ENCODE measurements around the gene POLR1G.

The POLR1G gene, protein sequence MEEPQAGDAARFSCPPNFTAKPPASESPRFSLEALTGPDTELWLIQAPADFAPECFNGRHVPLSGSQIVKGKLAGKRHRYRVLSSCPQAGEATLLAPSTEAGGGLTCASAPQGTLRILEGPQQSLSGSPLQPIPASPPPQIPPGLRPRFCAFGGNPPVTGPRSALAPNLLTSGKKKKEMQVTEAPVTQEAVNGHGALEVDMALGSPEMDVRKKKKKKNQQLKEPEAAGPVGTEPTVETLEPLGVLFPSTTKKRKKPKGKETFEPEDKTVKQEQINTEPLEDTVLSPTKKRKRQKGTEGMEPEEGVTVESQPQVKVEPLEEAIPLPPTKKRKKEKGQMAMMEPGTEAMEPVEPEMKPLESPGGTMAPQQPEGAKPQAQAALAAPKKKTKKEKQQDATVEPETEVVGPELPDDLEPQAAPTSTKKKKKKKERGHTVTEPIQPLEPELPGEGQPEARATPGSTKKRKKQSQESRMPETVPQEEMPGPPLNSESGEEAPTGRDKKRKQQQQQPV

DNA sequence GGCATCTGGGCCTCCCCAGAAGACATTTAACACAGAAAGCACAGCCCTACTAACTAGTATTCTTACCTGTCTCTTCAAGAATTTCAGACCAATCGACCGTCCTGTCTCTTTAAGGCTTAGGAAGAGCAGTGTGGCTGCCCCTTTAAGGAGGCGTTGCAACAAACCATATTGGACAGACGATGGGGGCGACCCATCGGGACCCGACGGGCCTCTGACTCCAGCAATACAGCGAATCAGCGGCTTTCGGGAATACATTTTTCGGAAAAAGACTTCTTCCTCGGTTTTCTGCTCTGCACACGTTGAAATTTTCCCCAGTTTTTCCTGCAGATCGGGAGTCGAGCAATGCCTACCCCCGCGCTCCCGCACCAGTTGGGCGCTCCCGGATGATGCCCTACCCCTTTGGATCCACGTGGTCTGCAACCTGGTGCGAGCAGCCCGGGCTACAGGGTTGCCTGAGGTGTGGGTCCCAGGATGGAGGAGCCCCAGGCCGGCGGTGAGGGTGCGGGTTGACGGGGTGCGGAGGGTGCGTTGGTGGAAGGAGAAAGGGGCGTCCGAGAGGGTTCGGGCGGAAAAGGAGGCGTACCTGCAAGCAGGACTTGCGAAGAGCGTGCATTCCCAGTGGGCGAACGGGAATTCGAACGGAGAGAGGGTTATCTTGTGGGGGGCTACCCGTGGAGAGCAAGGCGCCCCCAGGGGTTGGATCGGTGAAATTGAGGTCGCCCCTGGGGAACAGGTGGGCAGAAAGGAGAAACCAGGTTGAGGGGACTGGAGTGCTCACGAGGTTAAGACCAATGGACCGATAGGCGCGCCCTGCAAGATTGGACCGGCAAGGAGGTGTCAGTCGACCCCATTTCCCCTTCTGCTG, at the start of gene POLR1G:
Gene POLR1G, plus strand, starts transcription at position 419 of the 865 bp plus-strand sequence. Its CDS starts 53 bp downstream, at position 472.
- DNase-seq (ENCODE audit: low read depth in 1 of 2, low spot score in 1 of 2): peak; percentile 54 to 66

GRCh38 chr19:45356760-45357444, 49.5 kb upstream of the POLR1G start:
- no peak for DNase-seq (ENCODE audit: low read depth in 1 of 2, low spot score in 1 of 2)

DNA sequence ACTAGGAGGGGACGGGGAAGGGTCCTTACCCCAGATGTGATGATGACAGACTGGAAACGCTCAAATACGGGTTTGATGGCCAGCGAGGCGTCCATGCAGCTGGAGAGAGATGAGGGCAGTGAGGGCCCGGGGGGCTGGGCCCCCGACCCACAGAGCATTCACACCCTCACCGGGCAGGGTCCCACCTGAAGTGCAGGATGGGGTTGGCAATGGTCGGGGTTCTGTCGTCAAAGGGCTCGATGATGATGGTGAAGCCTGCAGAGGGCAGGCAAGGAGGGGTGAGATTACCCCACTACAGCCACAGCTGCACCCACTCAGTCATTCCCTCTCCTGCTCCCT, 49.0 kb upstream of the POLR1G start:
- no peak for DNase-seq (ENCODE audit: low read depth in 1 of 2, low spot score in 1 of 2)

GRCh38 chr19:45358213-45358792, 48.1 kb upstream of the POLR1G start:
- no peak for DNase-seq (ENCODE audit: low read depth in 1 of 2, low spot score in 1 of 2)

GRCh38 chr19:45361608-45362007, 44.8 kb upstream of the POLR1G start:
- no peak for DNase-seq (ENCODE audit: low read depth in 1 of 2, low spot score in 1 of 2)

GRCh38 chr19:45362291-45362690, 44.2 kb upstream of the POLR1G start:
- no peak for DNase-seq (ENCODE audit: low read depth in 1 of 2, low spot score in 1 of 2)

DNA sequence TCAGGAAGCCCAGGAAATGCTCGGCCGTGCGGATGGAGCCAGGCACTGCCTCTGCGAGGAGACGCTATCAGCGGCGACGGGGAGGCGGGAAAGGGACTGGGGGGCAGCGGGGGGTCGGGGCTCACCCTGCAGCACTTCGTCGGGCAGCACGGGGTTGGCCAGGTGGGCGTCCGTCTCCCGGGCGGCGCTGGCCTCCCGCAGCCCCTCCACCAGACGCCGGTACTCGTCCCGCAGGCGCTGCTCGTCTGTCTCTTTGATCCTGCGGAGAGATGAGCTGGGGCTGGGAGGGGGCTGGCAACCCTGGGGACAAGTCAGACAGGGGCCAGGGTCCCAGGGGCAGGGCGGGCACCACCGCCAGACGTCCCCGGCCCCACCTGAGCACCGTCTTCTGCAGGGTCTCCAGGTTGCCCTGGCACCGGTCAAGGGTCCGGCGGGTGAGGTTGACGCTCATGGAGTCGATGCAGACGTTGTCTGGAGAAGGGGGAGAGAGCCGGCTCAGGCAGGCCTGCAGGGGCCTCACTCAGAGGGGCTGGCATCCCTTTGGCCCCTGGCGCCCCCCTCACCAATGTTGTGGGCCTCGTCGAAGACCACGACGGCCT, 42.5 kb upstream of the POLR1G start:
- no peak for DNase-seq (ENCODE audit: low read depth in 1 of 2, low spot score in 1 of 2)

GRCh38 chr19:45364696-45365095, 41.7 kb upstream of the POLR1G start:
- DNase-seq (ENCODE audit: low read depth in 1 of 2, low spot score in 1 of 2): no peak

- no peak for DNase-seq (ENCODE audit: low read depth in 1 of 2, low spot score in 1 of 2)
Measured at GRCh38 chr19:45368127-45368526, 38.3 kb upstream of the POLR1G start.

DNA sequence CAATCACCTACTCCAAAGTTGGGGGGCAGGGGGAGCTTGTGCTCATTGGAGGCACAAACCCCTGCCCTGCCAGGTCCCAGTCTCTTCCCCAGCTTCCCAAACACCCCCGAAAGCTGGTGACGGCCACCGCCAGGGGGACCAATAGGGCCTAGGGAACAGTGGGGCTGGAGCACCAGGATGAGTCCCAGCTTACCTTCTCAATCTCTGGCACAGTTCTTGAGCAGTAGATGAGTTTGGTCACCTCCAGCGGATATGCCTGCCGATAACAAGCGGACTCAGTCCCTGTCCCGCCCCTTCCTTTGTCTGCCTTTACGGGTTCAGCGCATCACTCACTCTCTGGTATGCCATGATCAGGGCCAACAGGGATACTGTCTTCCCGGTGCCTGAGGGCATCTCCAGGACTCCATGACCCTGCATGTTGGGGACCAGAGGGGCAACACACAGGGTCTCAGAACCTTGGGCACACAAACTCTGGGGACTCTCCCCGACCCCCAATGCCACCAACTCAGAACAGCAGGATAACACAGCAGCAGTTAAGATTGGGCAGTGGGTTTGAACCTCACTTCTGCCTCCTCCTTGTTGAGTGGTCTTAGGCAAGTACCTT, 37.6 kb upstream of the POLR1G start:
- DNase-seq (ENCODE audit: low read depth in 1 of 2, low spot score in 1 of 2): no peak

DNA sequence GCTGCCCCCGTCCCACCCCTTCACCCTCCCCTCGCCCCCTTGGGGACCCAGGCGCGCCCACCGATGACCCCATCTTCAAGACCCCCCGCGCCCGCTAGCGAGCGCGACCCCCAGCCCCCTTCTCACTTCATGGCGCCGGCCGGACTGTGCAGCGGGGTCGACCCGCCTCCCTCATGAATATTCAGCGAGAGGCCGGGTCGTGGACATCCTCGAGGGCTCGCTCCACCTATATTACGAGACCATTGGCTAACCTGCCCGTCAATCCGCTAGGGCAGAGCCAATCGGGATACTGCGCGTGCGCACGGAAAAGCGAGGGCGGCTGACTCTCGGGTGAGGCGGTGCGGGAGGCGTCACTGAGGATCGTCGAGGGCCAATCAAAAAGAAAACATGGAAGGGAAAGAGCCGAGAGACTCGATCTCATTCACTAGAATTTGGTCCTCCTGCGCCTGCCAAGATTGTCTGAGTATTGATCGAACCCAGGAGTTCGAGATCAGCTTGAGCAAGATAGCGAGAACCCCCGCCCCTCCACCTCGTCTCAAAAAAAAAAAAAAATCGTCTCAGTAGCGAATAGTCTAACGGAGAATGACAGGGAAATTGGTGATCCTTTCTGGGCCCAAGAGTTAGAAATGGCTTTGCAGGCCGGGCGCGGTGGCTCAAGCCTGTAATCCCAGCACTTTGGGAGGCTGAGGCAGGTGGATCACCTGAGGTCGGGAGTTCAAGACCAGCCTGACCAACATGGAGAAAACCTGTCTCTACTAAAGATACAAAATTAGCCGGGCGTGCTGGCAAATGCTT, 35.8 kb upstream of the POLR1G start, which contains the start of gene ERCC2:
Gene ERCC2, minus strand, starts transcription at position 164 of the 795 bp plus-strand sequence. Its CDS starts 33 bp downstream, at position 131.
- peak; percentile 99 for DNase-seq (ENCODE audit: low read depth in 1 of 2, low spot score in 1 of 2)

GRCh38 chr19:45376045-45376724, 30.3 kb upstream of the POLR1G start:
- DNase-seq (ENCODE audit: low read depth in 1 of 2, low spot score in 1 of 2): no peak

DNA sequence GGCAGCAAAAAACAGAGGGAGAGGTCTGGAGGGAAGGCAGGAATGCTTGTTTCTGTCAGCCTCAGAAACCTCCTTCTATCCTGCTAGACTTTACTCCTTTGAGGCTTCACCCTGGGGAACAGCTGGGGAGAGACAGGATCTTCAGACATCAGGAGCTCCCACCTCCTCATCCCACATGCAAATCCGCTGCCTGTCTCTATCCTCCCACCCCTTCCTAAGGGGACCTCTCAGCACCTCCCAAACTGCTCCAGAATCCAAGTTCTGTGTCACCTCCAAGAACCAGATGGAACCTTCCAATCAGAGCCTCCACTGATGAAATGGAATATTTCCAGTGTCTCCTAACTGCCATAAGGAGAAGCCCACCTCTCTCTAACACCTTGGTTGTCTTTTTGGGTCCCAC, 26.3 kb upstream of the POLR1G start:
- no peak for DNase-seq (ENCODE audit: low read depth in 1 of 2, low spot score in 1 of 2)

GRCh38 chr19:45382426-45382825, 24.0 kb upstream of the POLR1G start:
- no peak for DNase-seq (ENCODE audit: low read depth in 1 of 2, low spot score in 1 of 2)

- DNase-seq (ENCODE audit: low read depth in 1 of 2, low spot score in 1 of 2): no peak
Measured at GRCh38 chr19:45385392-45386221, 20.8 kb upstream of the POLR1G start.

- DNase-seq (ENCODE audit: low read depth in 1 of 2, low spot score in 1 of 2): no peak
Measured at GRCh38 chr19:45391346-45391745, 15.1 kb upstream of the POLR1G start.

- DNase-seq (ENCODE audit: low read depth in 1 of 2, low spot score in 1 of 2): no peak
Measured at GRCh38 chr19:45391871-45392665, 14.4 kb upstream of the POLR1G start.

Data from activated T-helper 1 cell treated with anti-CD3 and anti-CD28 coated beads, Interleukin-2, amount 50 U/mL, for 16 hours (primary cell).